ENCODE results near the gene CACNA2D2.

DNA sequence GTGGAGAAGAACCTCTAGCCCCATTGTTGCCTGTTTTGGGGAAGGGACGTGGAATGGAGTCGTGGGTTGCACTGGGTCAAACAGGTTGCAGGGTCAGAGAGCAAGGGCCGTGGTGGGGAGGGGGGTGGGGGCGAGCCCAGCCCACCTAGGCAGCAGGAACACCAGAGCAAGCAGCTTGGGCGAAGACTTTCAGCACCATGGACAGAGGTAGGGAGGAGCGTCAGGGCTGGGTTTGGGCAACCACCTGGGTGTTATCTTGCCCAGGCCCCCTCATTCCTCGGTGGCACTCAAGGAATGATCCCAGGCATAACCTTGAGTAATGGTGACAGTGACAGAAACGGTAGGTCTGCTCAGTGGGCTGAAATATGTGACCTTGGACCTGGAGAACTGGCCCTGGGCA is 98.2 kb downstream of the CACNA2D2 start:
- TF ChIP-seq POLR2A (IDR thresholded peaks at IDR 0.05), result no peak
- TF ChIP-seq, protein P1, sequence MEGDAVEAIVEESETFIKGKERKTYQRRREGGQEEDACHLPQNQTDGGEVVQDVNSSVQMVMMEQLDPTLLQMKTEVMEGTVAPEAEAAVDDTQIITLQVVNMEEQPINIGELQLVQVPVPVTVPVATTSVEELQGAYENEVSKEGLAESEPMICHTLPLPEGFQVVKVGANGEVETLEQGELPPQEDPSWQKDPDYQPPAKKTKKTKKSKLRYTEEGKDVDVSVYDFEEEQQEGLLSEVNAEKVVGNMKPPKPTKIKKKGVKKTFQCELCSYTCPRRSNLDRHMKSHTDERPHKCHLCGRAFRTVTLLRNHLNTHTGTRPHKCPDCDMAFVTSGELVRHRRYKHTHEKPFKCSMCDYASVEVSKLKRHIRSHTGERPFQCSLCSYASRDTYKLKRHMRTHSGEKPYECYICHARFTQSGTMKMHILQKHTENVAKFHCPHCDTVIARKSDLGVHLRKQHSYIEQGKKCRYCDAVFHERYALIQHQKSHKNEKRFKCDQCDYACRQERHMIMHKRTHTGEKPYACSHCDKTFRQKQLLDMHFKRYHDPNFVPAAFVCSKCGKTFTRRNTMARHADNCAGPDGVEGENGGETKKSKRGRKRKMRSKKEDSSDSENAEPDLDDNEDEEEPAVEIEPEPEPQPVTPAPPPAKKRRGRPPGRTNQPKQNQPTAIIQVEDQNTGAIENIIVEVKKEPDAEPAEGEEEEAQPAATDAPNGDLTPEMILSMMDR (IDR thresholded peaks at IDR 0.05), result no peak
